Type B pancreatic cell (in vitro differentiated cells): ENCODE measurements around the gene SNAP29. TPM values are rescaled to one million over a fixed set of nuclear protein-coding genes. Genes with fewer than 3 reads are reported as not detected.
"Not testable (repeated sequence)": the region's sequence is repeated elsewhere in the genome, so short reads cannot be mapped to it uniquely, and the experiment has no call there.

Source experiments
- DNase-seq: peaks from one replicate; pipeline ENCODE4 v3.0.0; 2021; ENCODE audit warnings: mixed read lengths; ENCODE audit not compliant: unreplicated experiment; ENCODE audit errors: extremely low spot score
- H3K27ac Mint-ChIP-seq: 2 replicates; pipeline ENCODE4 v1.8.0; 2021; ENCODE audit warnings: mild to moderate bottlenecking, mixed read lengths
- H3K27me3 Mint-ChIP-seq: 2 replicates; pipeline ENCODE4 v1.8.0; 2021; ENCODE audit warnings: mixed read lengths
- H3K36me3 Mint-ChIP-seq: 2 replicates; pipeline ENCODE4 v1.8.0; 2021; ENCODE audit warnings: mixed read lengths
- H3K4me1 Mint-ChIP-seq: one replicate; pipeline ENCODE4 v1.8.0; 2021; ENCODE audit warnings: mixed read lengths; ENCODE audit not compliant: unreplicated experiment
- H3K4me3 Mint-ChIP-seq: 2 replicates; pipeline ENCODE4 v1.8.0; 2021; ENCODE audit warnings: mild to moderate bottlenecking, mixed read lengths
- H3K9me3 Mint-ChIP-seq: 2 replicates; pipeline ENCODE4 v1.8.0; 2021; ENCODE audit warnings: mixed read lengths
- CTCF ChIP-seq: fragments of 200-600 bp; sonication (generic); conservative IDR thresholded peaks from 2 replicates; pipeline ENCODE4 v1.5.0; 2021; ENCODE audit warnings: antibody characterized with exemption, mild to moderate bottlenecking
- total RNA-seq: library from RNA; stranded (reverse); gene quantifications from 2 replicates; pipeline ENCODE4 v1.2.1, GENCODE V29; 2021; ENCODE audit warnings: low replicate concordance

The SNAP29 gene
- total RNA-seq, 1 donor from 2014 or later, result 20.4 TPM

GRCh38 chr22:20937794-20938671, 79.2 kb downstream of the SNAP29 start:
- Mint-ChIP-seq H3K4me1 (peaks cover 30% of the 10 kb centered on the region), H3K27me3 (no peaks in the 10 kb centered on the region), H3K9me3 (no peaks in the 10 kb centered on the region), H3K4me3 (no peak overlapping the region), H3K36me3 (peaks cover 29% of the 10 kb centered on the region), H3K27ac (no peak overlapping the region)
- no peak for TF ChIP-seq CTCF
- no peak for DNase-seq

GRCh38 chr22:20939457-20940185, 80.8 kb downstream of the SNAP29 start:
- not testable (repeated sequence) for H3K4me3 Mint-ChIP-seq, H3K9me3 Mint-ChIP-seq, DNase-seq, H3K27me3 Mint-ChIP-seq, H3K27ac Mint-ChIP-seq
- peaks cover 24% of the 10 kb centered on the region for H3K36me3 Mint-ChIP-seq
- peaks cover 30% of the 10 kb centered on the region for H3K4me1 Mint-ChIP-seq

- no peak for DNase-seq
Observed at GRCh38 chr22:20940186-20940651, 81.4 kb downstream of the SNAP29 start.

More at GRCh38 chr22:20940186-20940651, 81.4 kb downstream of the SNAP29 start:
- Mint-ChIP-seq H3K27me3 (no peaks in the 10 kb centered on the region), H3K9me3 (no peaks in the 10 kb centered on the region), H3K27ac (no peak overlapping the region), H3K4me1 (peaks cover 32% of the 10 kb centered on the region), H3K36me3 (peaks cover 25% of the 10 kb centered on the region), H3K4me3 (no peak overlapping the region)
- TF ChIP-seq CTCF, result no peak

Other genes with a start within 250 kb of the SNAP29 start
- gene SERPIND1, start 84.9 kb upstream of the SNAP29 start, total RNA-seq, result 5.6 and 7.1 TPM in 2 replicates
- 119 and 120 TPM in 2 replicates for gene PI4KA, start 196 bp upstream of the SNAP29 start, total RNA-seq
- 64.9 and 78.1 TPM in 2 replicates for gene CRKL, start 58.4 kb downstream of the SNAP29 start, total RNA-seq
- gene AIFM3, start 108.2 kb downstream of the SNAP29 start, total RNA-seq, result 0.69 and 2.6 TPM in 2 replicates
- 60.3 and 102 TPM in 2 replicates for gene LZTR1, start 123.3 kb downstream of the SNAP29 start, total RNA-seq
- gene THAP7, start 143.1 kb downstream of the SNAP29 start, total RNA-seq, result 16.9 and 26.4 TPM in 2 replicates
- 0.71 and 2.8 TPM in 2 replicates for gene P2RX6, start 156.2 kb downstream of the SNAP29 start, total RNA-seq
- 3.3 and 6.7 TPM in 2 replicates for gene SLC7A4, start 173.6 kb downstream of the SNAP29 start, total RNA-seq
- 0.65 TPM in 1 of 2 replicates, not detected in the other for gene LRRC74B, start 186.9 kb downstream of the SNAP29 start, total RNA-seq